K562 (cell line): ENCODE measurements around the gene AFG1L. TPM values are rescaled to one million over a fixed set of nuclear protein-coding genes. Genes with fewer than 3 reads are reported as not detected.
A peak's percentile ranks its signal among the peaks of the same experiment; 100 is the strongest.

Experiments
- ATAC-seq: fragments of 200-7000 bp; cut with Tn5 transposase; 3 replicates; pipeline ENCODE4 v1.9.1; 2020; ENCODE audit warnings: moderate library complexity
- BruUV-seq: library from RNA; stranded (reverse); fragments of 400-500 nt; replicated peaks from 2 replicates; lab custom pipeline; 2021; lab: Mats Ljungman, UMichigan
- CTCF ChIA-PET: fragments of 300-600 bp; formaldehyde crosslinking; extraction: SDS; loops from one replicate; lab custom pipeline; 2021; ENCODE audit warnings: low intra/inter-chr PET ratio; lab: Yijun Ruan, JAX
- POLR2A ChIA-PET: fragments of 300-600, 350-650 bp; sonication (Branson Sonifier 250); formaldehyde crosslinking; extraction: SDS; loops from one replicate; lab custom pipeline; 2021; ENCODE audit warnings: antibody characterized with exemption, inconsistent platforms; lab: Yijun Ruan, JAX
- DNase-seq, 4 experiments: peaks; one replicate each; pipeline versions ENCODE4 v3.0.0 to v3.0.0-alpha.2; 2011 to 2018; ENCODE audit warnings: low spot score in 3 of 4, mixed read lengths in 3 of 4; ENCODE audit errors: extremely low read depth in 1 of 4
- FAIRE-seq: peaks from 2 replicates; lab custom pipeline; 2011; peaks lifted over from hg19 to GRCh38; lab: Jason Lieb, UNC
- H2AFZ ChIP-seq: 2 replicates; pipeline ENCODE4 v1.6.0; 2011; ENCODE audit warnings: low read depth, low read length, control low read depth, inconsistent platforms
- H3K27ac ChIP-seq: fragments of 200-600 bp; 3 replicates; pipeline ENCODE4 v1.8.0; 2011; ENCODE audit warnings: low read depth, mild to moderate bottlenecking, control low read depth, inconsistent platforms, low read length, moderate library complexity, mixed read lengths; ENCODE audit errors: extremely low read depth
- H3K27me3 ChIP-seq, 2 experiments: fragments of 300-600 bp in 1 of 2; 2 replicates in 1 of 2; 3 replicates in 1 of 2; pipeline versions ENCODE4 v1.6.0 to v1.8.0; 2011; ENCODE audit warnings: inconsistent platforms in 2 of 2, low read length in 2 of 2, mild to moderate bottlenecking in 1 of 2, mixed read lengths in 1 of 2, moderate library complexity in 1 of 2; ENCODE audit not compliant: control insufficient read depth in 2 of 2, insufficient read depth in 2 of 2
- H3K36me3 ChIP-seq: fragments of 300-600 bp; 3 replicates; pipeline ENCODE4 v1.8.0; 2011; ENCODE audit warnings: mild to moderate bottlenecking, low read length, inconsistent platforms; ENCODE audit not compliant: control insufficient read depth, insufficient read depth
- H3K4me1 ChIP-seq, 2 experiments: fragments of 200-600 bp in 1 of 2; replicated peaks in 1 of 2; 2 replicates in 1 of 2; 3 replicates in 1 of 2; pipeline versions ENCODE4 v1.5.1 to v1.8.0; 2011; ENCODE audit warnings: inconsistent platforms in 2 of 2, low read length in 2 of 2, mild to moderate bottlenecking in 1 of 2, mixed read lengths in 1 of 2, moderate library complexity in 1 of 2; ENCODE audit not compliant: control insufficient read depth in 2 of 2, insufficient read depth in 2 of 2
- H3K4me2 ChIP-seq: 2 replicates; pipeline ENCODE4 v1.6.1; 2011; ENCODE audit warnings: low read length, control low read depth, inconsistent platforms, mixed read lengths; ENCODE audit not compliant: insufficient read depth
- H3K4me3 ChIP-seq: fragments of 200-600 bp; sonication (generic), shearing (Covaris generic); 2 replicates; pipeline ENCODE4 v1.5.1; 2016; ENCODE audit warnings: control low read depth, inconsistent platforms
- H3K79me2 ChIP-seq: fragments of 200-600 bp; 3 replicates; pipeline ENCODE4 v1.8.0; 2011; ENCODE audit warnings: low read length, inconsistent platforms; ENCODE audit not compliant: control insufficient read depth, insufficient read depth
- H3K9ac ChIP-seq, 2 experiments: 2 replicates each; pipeline versions ENCODE4 v1.6.0 to v1.6.1; 2011; ENCODE audit warnings: low read depth in 2 of 2, low read length in 2 of 2, control low read depth in 1 of 2, inconsistent platforms in 1 of 2, mild to moderate bottlenecking in 1 of 2, mixed read lengths in 1 of 2; ENCODE audit not compliant: insufficient read depth in 1 of 2
- H3K9me1 ChIP-seq: one replicate; pipeline ENCODE4 v1.6.0; 2011; ENCODE audit warnings: inconsistent platforms, mild to moderate bottlenecking, low read length, moderate library complexity; ENCODE audit not compliant: control insufficient read depth, insufficient read depth
- H3K9me3 ChIP-seq: replicated peaks from 2 replicates; pipeline ENCODE4 v1.5.1; 2011; ENCODE audit warnings: low read depth, low read length, inconsistent platforms; ENCODE audit not compliant: control insufficient read depth, insufficient read depth
- H4K20me1 ChIP-seq: replicated peaks from 2 replicates; pipeline ENCODE4 v1.6.1; 2011; ENCODE audit warnings: low read length, inconsistent platforms, mixed read lengths; ENCODE audit not compliant: control insufficient read depth, insufficient read depth
- ADNP ChIP-seq: fragments of 200-800 bp; sonication (Bioruptor generic); IDR thresholded peaks from 2 replicates; pipeline ENCODE4 v1.6.1; 2016; ENCODE audit warnings: missing genetic modification characterization, missing compliant biosample characterization
- RBM25 ChIP-seq: fragments of 200-400 bp; formaldehyde crosslinking; IDR thresholded peaks from 2 replicates; pipeline ENCODE4 v1.6.1; 2018; ENCODE audit warnings: low read length, low read depth, moderate library complexity; ENCODE audit not compliant: severe bottlenecking
- WHSC1 ChIP-seq: IDR thresholded peaks from one replicate; pipeline ENCODE4 v1.6.1; 2012; ENCODE audit warnings: low read length, control low read depth, inconsistent platforms
- ZBTB33 ChIP-seq: sonication (generic); formaldehyde crosslinking; IDR thresholded peaks from 2 replicates; pipeline ENCODE4 v1.8.1; 2023; ENCODE audit warnings: mild to moderate bottlenecking, missing genetic modification reagents
- ZNF121 ChIP-seq: sonication (generic); formaldehyde crosslinking; conservative IDR thresholded peaks from 2 replicates; pipeline ENCODE4 v1.8.0; 2022; ENCODE audit warnings: missing genetic modification reagents
- ZNF143 ChIP-seq: sonication (generic); formaldehyde crosslinking; IDR thresholded peaks from 2 replicates; pipeline ENCODE4 v1.9.0; 2022; ENCODE audit warnings: mild to moderate bottlenecking, missing genetic modification reagents
- ZNF740 ChIP-seq, 3 experiments: fragments of 200-800 bp in 1 of 3; sonication (Bioruptor generic) in 1 of 3; sonication (generic) in 1 of 3; formaldehyde crosslinking in 1 of 3; IDR thresholded peaks; 2 replicates each; pipeline versions ENCODE4 v1.6.1 to v1.8.0; 2016 to 2022; ENCODE audit warnings: mild to moderate bottlenecking in 2 of 3, missing compliant biosample characterization in 2 of 3, missing genetic modification characterization in 2 of 3, missing genetic modification reagents in 1 of 3
- WGBS: fragments of 100-300 bp; shearing (Covaris generic); methylation state at CpG from one replicate; pipeline ENCODE4 v1.1.6; 2016; ENCODE audit warnings: low coverage, mixed read lengths; ENCODE audit not compliant: insufficient coverage; ENCODE audit errors: missing lambda C conversion rate; 5-methylcytosine and 5-hydroxymethylcytosine counted together
- in situ Hi-C: fragments of 300-500 bp; cut with MboI; formaldehyde crosslinking; loops from 4 replicates; pipeline ENCODE4 v1.15.0; 2018; ENCODE audit warnings: inconsistent platforms, mixed read lengths
- intact Hi-C: fragments of 100-400 bp; cut with micrococcal nuclease; formaldehyde crosslinking; loops from 2 replicates; pipeline ENCODE4 v1.14.2; 2022
- polyA plus RNA-seq, 8 experiments: library from polyadenylated mRNA; depleted of rRNA in 4 of 8; stranded (reverse) in 5 of 8; unstranded in 3 of 8; fragments of >200 nt; fragmentation: Nextera tagmentation in 2 of 8; fragmentation: Illumina TruSeq in 1 of 8; extraction: Ambion mirVana in 2 of 8; extraction: Trizol in 1 of 8; gene quantifications; 2 replicates each; pipeline versions ENCODE4 v1.2.1 to v1.2.3, GENCODE V29; 2011 to 2014; ENCODE audit warnings: inconsistent platforms in 1 of 8, missing spikeins in 1 of 8
- total RNA-seq, 7 experiments: library from RNA; depleted of rRNA in 6 of 7; stranded (reverse); fragments of >200 nt in 6 of 7; fragmentation: Illumina TruSeq in 2 of 7; extraction: Trizol in 2 of 7; gene quantifications; 2 replicates each; pipeline versions ENCODE4 v1.2.1 to v1.2.3, GENCODE V29; 2011 to 2021; ENCODE audit warnings: low replicate concordance in 1 of 7

The AFG1L gene
- total and polyA plus RNA-seq, 9 of the 15 experiments (the other 6 are each of a cell fraction or from before 2014, with no cell fraction given) = 2.2 to 15.5 (median 5.8) TPM

GRCh38 chr6:108293527-108294296, 1.1 kb upstream of the AFG1L start:
- no peak for FAIRE-seq
- no peaks in the 10 kb centered on the region for H3K27me3 ChIP-seq
- CTCF ChIA-PET = no interaction called here
- H3K4me2 ChIP-seq = peak overlapping the region; percentile 90
- H2AFZ ChIP-seq = peak overlapping the region; percentile 95
- peaks cover 26% of the 10 kb centered on the region for H3K79me2 ChIP-seq
- H3K27ac ChIP-seq = peak overlapping the region; percentile 90
- H4K20me1 ChIP-seq = no peaks in the 10 kb centered on the region
- H3K36me3 ChIP-seq = no peaks in the 10 kb centered on the region; the same call in 2 of the 3 replicates
- WGBS = 60% methylated on average over 11 of the region's 19 CpGs
- no TSS peak for BruUV-seq
- in situ Hi-C loops (no loop called here), intact Hi-C loops (loop anchor here (2.0 kb wide), 1 partner anchor 33 kb away; the partner anchor contains the start of gene SNX3)
- H3K4me1 ChIP-seq = peaks cover 3 to 14% of the 10 kb centered on the region in 2 experiments; a peak in 3 of 5 replicates
- peak overlapping the region; percentile 86 to 88 for H3K9ac ChIP-seq
- TF ChIP-seq WHSC1 = no peak
- TF ChIP-seq ZBTB33 = 0 out of 2 replicates have a peak, but pooled peaks have one; percentile 19
- TF ChIP-seq ZNF121 (CRISPR knock-in tag) = peak; percentile 89
- no peak for TF ChIP-seq ZNF143 (CRISPR knock-in tag)
- no peak for TF ChIP-seq RBM25
- TF ChIP-seq ZNF740 (CRISPR knock-in tag; IDR thresholded peaks at IDR 0.05) = no peak
- TF ChIP-seq ZNF740 (tag; IDR thresholded peaks at IDR 0.05) = 0 out of 4 replicates have a peak, but pooled peaks of 1 of the 2 experiments have one; percentile 21
- TF ChIP-seq ADNP (tag) = peak; percentile 22; the same call in 1 of the 2 replicates
- no peak for ATAC-seq
- DNase-seq = peak in 1 of 4 experiments; percentile 27
- H3K9me3 ChIP-seq = no peaks in the 10 kb centered on the region
- POLR2A ChIA-PET = no interaction called here
- H3K4me3 ChIP-seq = peak overlapping the region; percentile 55
- H3K9me1 ChIP-seq = no peaks in the 10 kb centered on the region
